Measurements from ENCODE around the gene CBY3.
"Not testable (repeated sequence)": the region's sequence is repeated elsewhere in the genome, so short reads cannot be mapped to it uniquely, and the experiment has no call there.

CBY3 gene

DNA sequence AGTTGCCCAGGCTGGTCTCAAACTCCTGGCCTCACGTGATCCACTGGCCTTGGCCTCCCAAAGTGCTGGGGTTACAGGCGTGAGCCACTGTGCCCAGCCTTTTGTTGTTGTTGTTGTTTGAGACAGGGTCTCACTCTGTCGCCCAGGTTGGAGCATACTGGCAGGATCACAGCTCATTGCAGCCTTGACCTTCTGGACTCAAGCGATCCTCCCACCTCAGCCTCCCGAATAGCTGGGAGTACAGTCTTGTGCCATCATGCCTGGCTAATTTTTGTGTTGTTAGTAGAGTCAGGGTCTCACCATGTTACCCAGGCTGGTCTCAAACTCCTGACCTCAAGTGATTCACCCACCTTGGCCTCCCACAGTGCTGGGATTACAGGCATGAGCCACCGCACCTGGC lies 19.2 kb downstream of the CBY3 start:
- not testable (repeated sequence) for DNase-seq

DNA sequence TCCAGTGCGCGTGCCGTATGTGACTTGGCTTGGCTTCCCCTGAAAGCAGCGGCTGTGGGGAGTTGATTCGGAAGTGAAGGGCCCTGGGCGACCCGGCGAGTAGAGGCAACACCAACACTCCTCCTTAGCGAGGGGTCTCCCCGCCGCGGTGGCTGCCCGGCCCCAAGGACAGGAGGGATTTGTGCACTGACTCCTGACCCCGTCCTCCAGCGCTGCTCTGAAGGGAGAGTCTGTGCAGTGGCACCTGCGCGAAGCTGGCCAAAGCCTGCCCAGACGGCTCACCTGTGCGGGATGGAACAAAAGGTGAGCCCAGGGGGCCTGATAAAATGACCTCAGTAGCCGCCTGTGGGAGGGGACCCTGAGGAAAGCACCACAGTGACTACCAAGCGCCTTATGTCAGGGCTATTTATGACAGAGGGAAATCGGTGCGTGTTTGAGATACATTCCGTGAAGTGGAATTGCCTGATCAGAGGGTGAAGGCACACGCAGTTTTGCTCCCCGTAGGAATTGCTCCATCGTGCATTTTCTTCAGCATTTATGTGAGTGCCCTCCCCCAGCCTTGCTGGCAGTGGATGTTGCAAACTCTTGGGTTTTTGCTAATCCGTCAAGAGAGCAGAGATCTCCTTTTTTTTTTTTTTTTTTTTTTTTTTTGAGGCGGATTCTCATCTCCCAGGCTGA lies 22.5 kb downstream of the CBY3 start:
- not testable (repeated sequence) for DNase-seq

DNA sequence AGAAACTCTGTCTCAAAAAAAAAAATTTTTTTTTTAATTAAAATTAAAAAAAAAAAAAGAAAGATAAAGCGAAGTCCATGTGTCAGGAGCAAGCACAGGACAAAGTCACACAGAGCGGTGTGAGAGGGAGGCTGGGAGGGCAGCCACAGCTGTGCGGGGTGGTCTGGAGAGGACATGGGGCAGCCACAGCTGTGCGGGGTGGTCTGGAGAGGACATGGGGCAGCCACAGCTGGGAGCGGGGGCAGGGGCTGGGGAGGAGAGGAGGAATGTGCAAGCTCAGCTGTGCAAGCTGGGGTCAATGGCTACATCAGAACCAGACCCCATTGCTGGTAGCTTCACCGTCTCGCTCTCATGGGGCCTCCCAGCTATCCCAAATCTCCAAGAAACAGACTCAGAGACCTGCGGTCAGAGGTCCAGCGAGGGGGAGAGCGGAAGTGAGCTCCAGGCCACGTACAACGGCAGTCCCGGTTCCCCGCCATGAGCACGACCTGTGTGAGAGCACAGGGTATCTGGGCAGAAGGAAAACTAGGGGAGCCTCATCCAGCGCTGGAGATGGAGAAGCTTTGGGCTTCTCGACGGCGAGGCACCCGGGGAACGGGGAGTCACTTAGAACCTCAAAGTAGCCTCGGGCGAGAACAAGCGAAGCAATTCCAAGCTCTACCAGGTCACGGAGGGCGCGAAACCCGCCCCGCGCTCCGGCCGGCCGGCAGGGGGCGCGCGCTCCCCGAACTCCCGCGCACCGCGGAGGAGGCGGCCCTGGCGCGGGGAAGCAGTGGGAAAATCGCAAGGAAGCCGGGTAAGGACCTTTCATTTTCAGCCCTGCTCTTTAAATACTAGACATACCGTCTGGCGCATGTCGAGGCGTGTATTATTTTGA lies 23.3 kb downstream of the CBY3 start:
- not testable (repeated sequence) for DNase-seq

DNA sequence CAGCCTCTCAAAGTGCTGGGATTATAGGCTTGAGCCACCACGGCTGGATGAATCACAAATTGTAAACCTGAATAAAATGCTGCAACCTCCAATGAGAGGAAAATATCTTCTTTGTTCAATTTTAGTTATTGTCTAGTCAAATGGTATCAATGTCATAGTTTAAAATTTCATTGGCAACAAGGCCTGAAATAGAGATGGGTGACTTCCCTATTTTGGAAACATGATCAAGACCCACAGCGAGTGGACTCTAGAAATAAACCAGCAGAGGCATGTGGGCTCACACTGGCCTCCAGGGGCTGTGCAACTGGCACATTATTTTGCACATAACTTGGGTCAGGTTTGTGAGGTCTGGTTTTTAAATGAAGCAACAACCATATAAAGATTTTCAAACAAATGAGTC lies 27.7 kb downstream of the CBY3 start:
- not testable (repeated sequence) for DNase-seq

DNA sequence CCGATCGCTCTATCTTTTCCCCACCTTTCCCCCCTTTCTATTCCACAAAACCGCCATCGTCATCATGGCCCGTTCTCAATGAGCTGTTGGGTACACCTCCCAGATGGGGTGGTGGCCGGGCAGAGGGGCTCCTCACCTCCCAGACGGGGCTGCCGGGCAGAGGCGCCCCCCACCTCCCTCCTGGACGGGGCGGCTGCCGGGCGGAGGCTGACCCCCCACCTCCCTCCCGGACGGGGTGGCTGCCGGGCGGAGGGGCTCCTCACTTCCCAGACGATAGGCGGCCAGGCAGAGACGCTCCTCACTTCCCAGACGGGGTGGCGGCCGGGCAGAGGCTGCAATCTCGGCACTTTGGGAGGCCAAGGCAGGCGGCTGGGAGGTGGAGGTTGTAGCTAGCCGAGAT lies 30.6 kb downstream of the CBY3 start:
- not testable (repeated sequence) for DNase-seq

DNA sequence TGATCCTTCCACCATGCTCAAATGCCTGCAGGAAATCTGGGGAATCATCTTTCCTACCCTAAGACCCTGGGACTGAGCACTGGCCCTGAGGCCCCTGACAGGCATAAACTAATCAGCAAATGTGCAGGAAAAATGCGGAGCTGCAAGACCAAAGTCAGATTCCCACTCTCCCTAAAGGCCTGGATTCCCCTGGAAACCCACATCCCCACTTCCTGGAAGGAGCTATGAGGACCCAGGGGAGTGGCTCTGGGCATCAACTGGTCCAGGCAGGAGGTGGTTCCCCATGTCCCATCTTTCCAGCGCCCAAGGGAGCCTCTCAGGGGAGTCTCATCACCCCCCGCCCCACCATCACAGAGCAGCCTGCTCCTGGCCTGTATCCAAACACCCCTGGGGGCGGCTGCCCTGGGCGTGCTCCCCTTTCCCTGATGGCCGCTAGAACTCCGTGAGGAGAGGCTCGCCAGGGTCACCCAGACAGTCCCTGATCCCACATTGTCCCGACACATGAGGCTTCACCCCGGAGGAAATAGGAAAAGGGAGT lies 31.6 kb downstream of the CBY3 start:
- not testable (repeated sequence) for DNase-seq

DNA sequence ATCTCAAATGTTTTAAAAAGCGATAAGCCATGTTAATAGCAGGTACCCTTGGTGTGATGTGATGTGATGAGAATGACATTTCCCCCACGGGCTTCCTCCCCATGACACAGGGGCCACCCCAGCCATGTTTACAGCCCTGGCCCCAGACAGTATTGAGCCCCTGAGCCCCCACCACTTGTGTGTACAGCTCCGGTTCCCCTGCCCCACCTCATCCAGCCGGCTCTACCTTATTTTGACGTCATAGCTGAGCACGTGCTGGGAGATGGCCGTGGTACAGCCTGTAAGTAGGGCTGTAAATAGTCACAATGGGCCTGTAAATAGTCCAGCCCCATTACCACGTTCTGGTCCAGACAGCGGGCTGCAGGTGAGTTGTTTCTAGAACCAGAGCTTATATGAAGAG lies 32.4 kb downstream of the CBY3 start:
- no peak for DNase-seq

DNA sequence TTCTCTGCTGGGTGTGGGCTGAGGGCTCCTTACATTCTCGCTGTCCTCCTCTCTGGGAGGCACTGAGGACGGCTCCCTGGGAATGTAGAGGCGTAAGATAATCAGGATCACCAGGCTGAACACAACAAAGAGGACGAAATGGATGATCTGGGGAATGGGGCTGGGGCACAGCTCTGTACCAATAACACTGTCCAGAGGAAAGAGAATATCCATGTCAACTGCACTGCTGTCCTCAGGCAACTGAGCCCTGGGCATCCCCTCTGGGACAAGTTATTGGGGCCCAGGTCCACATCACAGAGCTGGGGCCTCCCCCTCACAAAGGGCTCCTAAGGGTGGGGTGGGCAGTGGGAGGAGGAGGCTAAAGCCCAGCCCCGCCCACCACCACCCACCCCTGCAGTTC lies 36.1 kb downstream of the CBY3 start:
- DNase-seq = not testable (repeated sequence)

DNA sequence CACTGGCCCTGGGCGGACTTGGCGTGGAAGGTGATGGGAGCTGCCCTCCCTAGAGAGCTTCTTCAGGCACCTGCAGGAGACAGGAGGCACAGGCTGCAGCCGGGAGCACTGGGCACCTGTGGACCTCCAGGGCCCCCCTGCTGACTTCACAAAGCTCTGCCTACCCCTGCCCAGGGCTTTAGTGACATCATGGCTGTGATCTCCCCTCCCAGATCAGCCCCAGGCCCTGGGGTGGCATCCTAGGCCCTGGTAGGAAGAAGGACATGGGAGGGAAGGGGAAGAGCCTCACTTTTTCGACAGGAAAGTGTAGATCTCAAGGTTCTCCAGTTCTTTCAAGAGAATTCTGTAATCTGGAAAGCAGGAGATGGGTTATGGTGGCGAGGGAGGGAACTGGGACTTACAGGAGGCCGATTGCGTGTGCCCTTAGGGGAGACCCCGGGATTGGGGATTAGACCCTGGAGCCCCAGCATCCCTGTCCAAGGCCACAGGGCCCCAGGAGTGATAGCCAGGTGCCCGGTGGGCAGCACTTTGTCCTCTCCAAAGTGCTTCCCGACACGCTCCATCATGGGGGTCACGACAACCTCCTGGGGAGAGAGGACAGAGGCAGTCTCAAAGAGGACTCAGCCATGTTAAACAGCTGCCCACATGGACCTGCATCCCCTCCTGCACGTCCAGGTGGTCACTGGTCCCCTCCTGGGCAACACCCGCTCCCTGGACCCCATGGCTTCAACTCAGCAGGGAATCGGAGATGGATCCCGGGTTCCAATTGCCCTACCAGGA lies 37.5 kb downstream of the CBY3 start:
- not testable (repeated sequence) for DNase-seq

DNA sequence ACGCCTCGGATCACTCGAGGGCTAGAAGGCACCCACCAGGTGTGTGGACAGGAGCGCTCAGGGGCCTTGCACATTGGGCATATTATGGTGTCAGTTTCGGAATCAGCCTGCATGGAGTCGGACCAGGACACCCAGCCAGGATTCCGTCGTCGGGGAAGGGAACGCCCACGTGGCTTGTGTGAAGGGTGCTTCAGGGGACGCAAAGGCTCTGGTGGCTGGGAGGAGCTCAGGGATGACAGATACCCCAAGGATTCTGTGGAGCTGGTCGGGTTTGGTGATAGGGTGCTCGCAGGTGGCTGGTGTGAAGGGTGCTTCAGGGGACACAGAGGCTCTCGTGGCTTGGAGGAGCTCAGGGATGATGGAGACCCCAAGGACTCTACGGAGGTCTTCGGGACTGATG lies 38.2 kb downstream of the CBY3 start:
- DNase-seq = not testable (repeated sequence)

DNA sequence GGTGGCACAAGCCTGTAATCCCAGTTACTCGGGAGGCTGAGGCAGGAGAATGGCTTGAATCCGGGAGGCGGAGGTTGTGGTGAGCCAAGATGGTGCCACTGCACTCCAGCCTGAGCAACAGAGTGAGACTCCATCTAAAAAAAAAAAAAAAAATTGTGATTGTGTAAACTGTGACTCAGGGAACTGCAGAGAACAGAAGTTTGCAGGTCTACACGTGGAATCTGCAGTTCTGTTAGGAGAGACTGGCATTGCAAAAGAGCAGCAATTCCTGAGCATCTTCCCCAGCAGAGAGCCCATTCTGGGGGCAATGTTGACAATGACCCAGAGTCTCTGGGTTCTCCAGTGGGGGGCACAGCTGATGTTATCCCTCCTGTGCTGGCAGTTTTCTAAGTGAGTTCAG lies 39.1 kb downstream of the CBY3 start:
- not testable (repeated sequence) for DNase-seq

DNA sequence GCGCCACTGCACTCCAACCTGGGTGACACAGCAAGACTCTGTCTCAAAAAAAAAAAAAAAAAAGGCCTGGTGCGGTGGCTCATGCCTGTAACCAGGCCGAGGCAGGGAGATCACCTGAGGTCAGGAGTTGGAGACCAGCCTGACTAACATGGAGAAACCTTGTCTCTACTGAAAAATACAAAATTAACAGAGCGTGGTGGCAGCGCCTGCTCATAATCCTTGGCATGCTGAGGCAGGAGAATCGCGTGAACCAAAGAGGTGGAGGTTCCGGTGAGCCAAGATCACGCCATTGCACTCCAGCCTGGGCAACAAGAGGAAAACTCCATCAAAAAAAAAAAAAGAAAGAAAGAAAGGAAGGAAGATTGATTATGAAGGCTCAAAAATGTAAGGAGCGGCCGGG lies 41.5 kb downstream of the CBY3 start:
- DNase-seq = not testable (repeated sequence)

DNA sequence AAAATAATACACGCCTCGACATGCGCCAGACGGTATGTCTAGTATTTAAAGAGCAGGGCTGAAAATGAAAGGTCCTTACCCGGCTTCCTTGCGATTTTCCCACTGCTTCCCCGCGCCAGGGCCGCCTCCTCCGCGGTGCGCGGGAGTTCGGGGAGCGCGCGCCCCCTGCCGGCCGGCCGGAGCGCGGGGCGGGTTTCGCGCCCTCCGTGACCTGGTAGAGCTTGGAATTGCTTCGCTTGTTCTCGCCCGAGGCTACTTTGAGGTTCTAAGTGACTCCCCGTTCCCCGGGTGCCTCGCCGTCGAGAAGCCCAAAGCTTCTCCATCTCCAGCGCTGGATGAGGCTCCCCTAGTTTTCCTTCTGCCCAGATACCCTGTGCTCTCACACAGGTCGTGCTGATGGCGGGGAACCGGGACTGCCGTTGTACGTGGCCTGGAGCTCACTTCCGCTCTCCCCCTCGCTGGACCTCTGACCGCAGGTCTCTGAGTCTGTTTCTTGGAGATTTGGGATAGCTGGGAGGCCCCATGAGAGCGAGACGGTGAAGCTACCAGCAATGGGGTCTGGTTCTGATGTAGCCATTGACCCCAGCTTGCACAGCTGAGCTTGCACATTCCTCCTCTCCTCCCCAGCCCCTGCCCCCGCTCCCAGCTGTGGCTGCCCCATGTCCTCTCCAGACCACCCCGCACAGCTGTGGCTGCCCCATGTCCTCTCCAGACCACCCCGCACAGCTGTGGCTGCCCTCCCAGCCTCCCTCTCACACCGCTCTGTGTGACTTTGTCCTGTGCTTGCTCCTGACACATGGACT lies 46.3 kb downstream of the CBY3 start:
- not testable (repeated sequence) for DNase-seq

DNA sequence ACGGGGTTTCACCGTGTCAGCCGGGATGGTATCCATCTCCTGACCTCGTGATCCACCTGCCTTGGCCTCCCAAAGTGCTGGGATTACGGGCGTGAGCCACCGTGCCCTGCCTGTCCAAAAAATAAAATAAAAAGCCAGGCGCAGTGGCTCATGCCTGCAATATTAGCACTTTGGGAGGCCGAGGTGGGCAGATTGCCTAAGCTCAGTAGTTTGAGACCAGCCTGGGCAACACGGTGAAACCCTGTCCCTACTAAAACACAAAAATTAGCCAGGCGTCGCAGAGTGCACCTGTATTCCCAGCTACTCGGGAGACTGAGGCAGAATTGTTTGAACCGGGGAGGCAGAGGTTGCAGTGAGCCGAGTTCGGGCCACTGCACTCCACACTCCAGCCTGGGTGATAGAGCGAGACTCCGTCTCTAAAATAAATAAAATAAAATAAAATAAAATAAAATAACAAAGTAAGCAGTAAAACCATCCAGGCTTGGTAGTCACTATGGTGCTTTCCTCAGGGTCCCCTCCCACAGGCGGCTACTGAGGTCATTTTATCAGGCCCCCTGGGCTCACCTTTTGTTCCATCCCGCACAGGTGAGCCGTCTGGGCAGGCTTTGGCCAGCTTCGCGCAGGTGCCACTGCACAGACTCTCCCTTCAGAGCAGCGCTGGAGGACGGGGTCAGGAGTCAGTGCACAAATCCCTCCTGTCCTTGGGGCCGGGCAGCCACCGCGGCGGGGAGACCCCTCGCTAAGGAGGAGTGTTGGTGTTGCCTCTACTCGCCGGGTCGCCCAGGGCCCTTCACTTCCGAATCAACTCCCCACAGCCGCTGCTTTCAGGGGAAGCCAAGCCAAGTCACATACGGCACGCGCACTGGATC lies 47.1 kb downstream of the CBY3 start:
- not testable (repeated sequence) for DNase-seq
